Left renal pelvis (tissue), 4 donors: ENCODE results near the gene INHA. TPM values are rescaled to one million over a fixed set of nuclear protein-coding genes. Genes with fewer than 3 reads are reported as not detected.

ENCODE experiments used
- polyA plus RNA-seq, 4 donors: library from polyadenylated mRNA; unstranded; fragments of 120-200 nt; gene quantifications; one replicate each; pipeline ENCODE4 v1.2.1, GENCODE V29; 2013; ENCODE audit not compliant: insufficient read length in 4 of 4

The INHA gene
- polyA plus RNA-seq, 4 donors = 0.86 to 1.9 (median 1.6) TPM

Other genes starting within 250 kb of the INHA start
- gene RESP18, start 239.6 kb upstream of the INHA start, polyA plus RNA-seq = not detected
- gene DNPEP, start 184.4 kb upstream of the INHA start, polyA plus RNA-seq = 10 to 100 TPM; 44.7 to 82.9 (median 57.8) TPM
- 10 to 100 TPM in 2 of 4 donors, 1 to 10 TPM in 2; 5.5 to 10.4 (median 8.1) TPM for gene DES, start 153.9 kb upstream of the INHA start, polyA plus RNA-seq
- 10 to 100 TPM in 3 of 4 donors, 1 to 10 TPM in 1; 9.7 to 18.0 (median 12.5) TPM for gene SPEG, start 137.5 kb upstream of the INHA start, polyA plus RNA-seq
- 10 to 100 TPM; 29.7 to 43.8 (median 32.7) TPM for gene GMPPA, start 73.4 kb upstream of the INHA start, polyA plus RNA-seq
- under 1 TPM; 0.06 to 0.37 (median 0.19) TPM for gene ASIC4, start 57.8 kb upstream of the INHA start, polyA plus RNA-seq
- gene CHPF, start 28.5 kb upstream of the INHA start, polyA plus RNA-seq = 10 to 100 TPM; 27.4 to 75.8 (median 33.2) TPM
- gene TMEM198, start 28.3 kb upstream of the INHA start, polyA plus RNA-seq = 1 to 10 TPM; 2.5 to 3.7 (median 2.9) TPM
- 100 to 1,000 TPM; 104 to 200 (median 132) TPM for gene OBSL1, start 771 bp upstream of the INHA start, polyA plus RNA-seq
- gene STK11IP, start 25.5 kb downstream of the INHA start, polyA plus RNA-seq = 10 to 100 TPM; 18.8 to 39.0 (median 24.4) TPM
- 10 to 100 TPM in 1 of 4 donors, 1 to 10 TPM in 3; 7.3 to 13.5 (median 8.5) TPM for gene SLC4A3, start 55.3 kb downstream of the INHA start, polyA plus RNA-seq